Liver (tissue), 9 donors: ENCODE data around the gene ECHDC3. TPM values are rescaled to one million over a fixed set of nuclear protein-coding genes. Genes with fewer than 3 reads are reported as not detected.

Source experiments
- DNase-seq: peaks from one replicate; pipeline ENCODE4 v3.0.0-alpha.2; 2017; ENCODE audit warnings: low spot score
- H3K27ac ChIP-seq, 2 donors: one replicate each; pipeline ENCODE4 v1.7.0; 2013; ENCODE audit warnings: inconsistent platforms in 2 of 2, low read length in 2 of 2, control low read depth in 1 of 2, low read depth in 1 of 2, mild to moderate bottlenecking in 1 of 2
- H3K27me3 ChIP-seq, 4 donors: one replicate each; pipeline versions ENCODE4 v1.6.1 to v1.7.0; 2013; ENCODE audit warnings: low read length in 3 of 4, inconsistent platforms in 1 of 4, mild to moderate bottlenecking in 1 of 4, moderate library complexity in 1 of 4; ENCODE audit not compliant: control insufficient read depth in 4 of 4, insufficient read depth in 4 of 4
- H3K36me3 ChIP-seq, 4 donors: one replicate each; pipeline versions ENCODE4 v1.6.1 to v1.7.0; 2013; ENCODE audit warnings: low read length in 3 of 4, mild to moderate bottlenecking in 3 of 4, low read depth in 1 of 4, moderate library complexity in 1 of 4; ENCODE audit not compliant: control insufficient read depth in 4 of 4, insufficient read depth in 3 of 4
- H3K4me1 ChIP-seq, 4 donors: one replicate each; pipeline versions ENCODE4 v1.6.1 to v1.7.0; 2013; ENCODE audit warnings: low read length in 3 of 4, mild to moderate bottlenecking in 3 of 4, moderate library complexity in 1 of 4; ENCODE audit not compliant: control insufficient read depth in 4 of 4, insufficient read depth in 4 of 4
- H3K4me3 ChIP-seq, 3 donors: one replicate each; pipeline versions ENCODE4 v1.6.1 to v1.7.0; 2013; ENCODE audit warnings: low read length in 3 of 3, control low read depth in 1 of 3, low read depth in 1 of 3, mild to moderate bottlenecking in 1 of 3
- H3K9ac ChIP-seq, 2 donors: one replicate each; pipeline ENCODE4 v1.7.0; 2013; ENCODE audit warnings: low read length in 2 of 2, mild to moderate bottlenecking in 2 of 2, moderate library complexity in 2 of 2, control low read depth in 1 of 2, low read depth in 1 of 2
- H3K9me3 ChIP-seq, 4 donors: one replicate each; pipeline versions ENCODE4 v1.6.1 to v1.7.0; 2013; ENCODE audit warnings: low read length in 3 of 4; ENCODE audit not compliant: control insufficient read depth in 4 of 4
- CTCF ChIP-seq: fragments of 150-350 bp; IDR thresholded peaks from 2 replicates; pipeline ENCODE4 v1.5.1; 2017; ENCODE audit warnings: improper control_type of control experiment, low read depth, low read length; ENCODE audit not compliant: missing input control
- FOXA1 ChIP-seq: IDR thresholded peaks from 2 replicates; pipeline ENCODE4 v1.6.1; 2016; ENCODE audit warnings: antibody characterized with exemption
- FOXA2 ChIP-seq: IDR thresholded peaks from 2 replicates; pipeline ENCODE4 v1.6.1; 2016; ENCODE audit warnings: antibody characterized with exemption
- HNF4A ChIP-seq, 2 donors: conservative IDR thresholded peaks; 2 replicates each; pipeline ENCODE4 v1.6.1; 2016; ENCODE audit warnings: antibody characterized with exemption in 2 of 2, mild to moderate bottlenecking in 2 of 2
- JUND ChIP-seq, 2 donors: IDR thresholded peaks; 2 replicates each; pipeline ENCODE4 v1.6.1; 2016; ENCODE audit warnings: antibody characterized with exemption in 2 of 2
- NR2F2 ChIP-seq: IDR thresholded peaks from 2 replicates; pipeline ENCODE4 v1.6.1; 2016; ENCODE audit warnings: antibody characterized with exemption
- RAD21 ChIP-seq, 2 donors: IDR thresholded peaks; 2 replicates each; pipeline ENCODE4 v1.6.1; 2016; ENCODE audit warnings: antibody characterized with exemption in 2 of 2, mild to moderate bottlenecking in 2 of 2
- REST ChIP-seq: IDR thresholded peaks from 2 replicates; pipeline ENCODE4 v1.6.1; 2016; ENCODE audit warnings: antibody characterized with exemption, mild to moderate bottlenecking
- SP1 ChIP-seq: IDR thresholded peaks from 2 replicates; pipeline ENCODE4 v1.6.1; 2018; ENCODE audit warnings: antibody characterized with exemption, mild to moderate bottlenecking
- TAF1 ChIP-seq: conservative IDR thresholded peaks from 2 replicates; pipeline ENCODE4 v1.6.1; 2016; ENCODE audit warnings: antibody characterized with exemption, mild to moderate bottlenecking
- ZBTB33 ChIP-seq: IDR thresholded peaks from 2 replicates; pipeline ENCODE4 v1.6.1; 2016; ENCODE audit warnings: antibody characterized with exemption
- WGBS: extraction: QIAGEN DNeasy Blood & Tissue Kit; methylation state at CpG from one replicate; pipeline ENCODE4 v1.1.7; 2013; 5-methylcytosine and 5-hydroxymethylcytosine counted together
- polyA plus RNA-seq, 2 donors: library from polyadenylated mRNA; stranded (reverse) in 1 of 2; unstranded in 1 of 2; fragments of 200-250 nt in 1 of 2; fragments of >200 nt in 1 of 2; fragmentation: Nextera tagmentation in 1 of 2; extraction: Ambion mirVana in 1 of 2; gene quantifications; one replicate each; pipeline versions ENCODE4 v1.2.1 to v1.2.3, GENCODE V29; 2013 to 2015
- total RNA-seq, 2 donors: library from RNA; depleted of rRNA; stranded (reverse); fragments of >200 nt; gene quantifications; one replicate each; pipeline ENCODE4 v1.2.3, GENCODE V29; 2014
- TF ChIP-seq, protein P1 (sequence below): IDR thresholded peaks from 2 replicates; pipeline ENCODE4 v1.6.1; 2016; ENCODE audit warnings: antibody characterized with exemption
- donor health status: healthy.
- donor health status: healthy.
- donor health status: healthy.
- donor health status: healthy.
- donor health status: healthy.

Gene ECHDC3
- total and polyA plus RNA-seq, 4 donors: 6.1 to 144 (median 97.3) TPM

DNA sequence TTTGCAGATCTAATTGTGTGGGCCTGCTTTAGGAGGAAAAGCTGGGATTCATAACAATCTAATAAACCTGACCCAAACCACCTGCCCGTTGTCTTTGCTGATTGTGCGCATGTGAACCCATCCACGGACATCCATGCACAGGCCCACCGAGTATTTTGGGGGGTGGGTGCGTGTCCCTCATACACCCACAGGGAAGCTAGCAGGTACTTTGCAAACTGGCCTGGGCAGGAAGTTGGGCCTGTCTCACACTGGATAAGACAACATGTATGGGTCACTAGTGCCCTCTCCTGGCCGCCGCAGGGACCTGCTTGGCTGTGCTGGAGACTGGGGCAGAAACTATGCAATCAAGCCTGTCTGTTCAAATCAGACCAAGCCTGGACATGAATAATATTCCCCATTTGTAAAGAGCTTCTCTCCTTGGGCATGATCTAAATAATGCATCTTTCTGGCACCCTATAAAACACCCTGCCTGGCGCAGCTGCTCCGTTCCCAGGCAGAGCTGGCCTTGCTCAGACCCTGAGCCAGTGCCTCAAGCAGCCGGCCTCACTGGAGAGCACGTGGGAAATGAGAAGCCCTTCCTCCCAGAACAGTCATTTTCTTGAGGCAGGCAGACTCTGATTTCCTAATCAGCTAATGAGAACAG is 15.8 kb downstream of the ECHDC3 start:
- TF ChIP-seq FOXA2 (no peak), REST (no peak), RAD21 (IDR thresholded peaks at IDR 0.05) (peak; percentile 94 to 96), NR2F2 (no peak), FOXA1 (no peak), SP1 (no peak), ZBTB33 (no peak), HNF4A (conservative IDR thresholded peaks at IDR 0.05) (peak in 1 of 2 donors; percentile 3), JUND (IDR thresholded peaks at IDR 0.05) (no peak), TAF1 (no peak), CTCF (peak; percentile 98)
- TF ChIP-seq, protein P1, sequence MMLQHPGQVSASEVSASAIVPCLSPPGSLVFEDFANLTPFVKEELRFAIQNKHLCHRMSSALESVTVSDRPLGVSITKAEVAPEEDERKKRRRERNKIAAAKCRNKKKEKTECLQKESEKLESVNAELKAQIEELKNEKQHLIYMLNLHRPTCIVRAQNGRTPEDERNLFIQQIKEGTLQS: no peak
- WGBS: 30% methylated on average over 11 of the region's 11 CpGs
- H3K9me3 ChIP-seq: no peaks in the 10 kb centered on the region
- H3K4me1 ChIP-seq: peaks cover 4 to 33% (median 12%) of the 10 kb centered on the region in 4 donors
- H3K27me3 ChIP-seq: no peaks in the 10 kb centered on the region
- H3K36me3 ChIP-seq: peaks cover 0 to 25% (median 20%) of the 10 kb centered on the region in 4 donors
- peak overlapping the region in 1 of 2 donors; percentile 3 for H3K9ac ChIP-seq
- H3K4me3 ChIP-seq: no peak overlapping the region
- peak overlapping the region; percentile 77 to 80 for H3K27ac ChIP-seq
- DNase-seq: peak; percentile 88

DNA sequence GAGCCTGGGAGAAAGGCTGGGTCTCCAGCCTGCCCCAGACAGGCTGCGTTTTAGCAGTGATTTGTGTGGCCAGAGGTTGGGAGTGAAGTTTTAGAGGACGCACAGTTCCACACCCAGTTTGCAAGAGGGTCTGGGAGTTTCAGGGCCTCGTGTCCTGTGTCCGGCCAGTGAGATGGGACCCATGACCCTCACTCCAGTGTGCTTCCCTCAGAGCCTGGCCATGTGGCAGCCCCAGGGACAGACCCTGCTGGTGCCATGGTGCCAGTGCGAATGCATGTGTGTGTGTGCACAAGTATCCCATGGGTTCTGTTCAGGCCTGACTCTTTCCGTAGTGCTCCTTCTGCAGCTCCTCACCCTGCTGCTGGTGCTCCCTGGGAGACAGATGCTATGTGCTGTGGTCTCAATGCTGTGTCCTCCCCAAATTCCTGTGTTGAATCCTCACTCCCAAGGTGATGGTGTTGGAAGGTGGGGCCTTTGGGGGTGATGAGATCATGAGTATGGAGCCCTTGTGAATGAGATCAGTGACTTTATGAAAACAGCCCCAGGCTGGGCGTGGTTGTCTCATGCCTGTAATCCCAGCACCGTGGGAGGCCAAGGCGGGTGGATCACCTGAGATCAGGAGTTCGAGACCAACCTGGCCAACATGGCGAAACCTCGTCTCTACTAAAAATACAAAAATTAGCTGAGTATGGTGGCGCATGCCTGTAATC is 16.5 kb downstream of the ECHDC3 start:
- Histone ChIP-seq H3K4me1 (peaks cover 4 to 28% (median 12%) of the 10 kb centered on the region in 4 donors), H3K9ac (no peak overlapping the region), H3K4me3 (no peak overlapping the region), H3K36me3 (peaks cover under 1 to 32% (median 24%) of the 10 kb centered on the region in 4 donors), H3K9me3 (no peaks in the 10 kb centered on the region), H3K27ac (no peak overlapping the region), H3K27me3 (no peaks in the 10 kb centered on the region)
- DNase-seq: no peak
- 92% methylated on average over 13 of the region's 13 CpGs for WGBS
- TF ChIP-seq RAD21 (IDR thresholded peaks at IDR 0.05): no peak
